NCI-H2227 treated with DMSO at 0.1 percent for 48 hours (cell line): Measurements from ENCODE around the gene OR1K1.
A peak's percentile ranks its signal among the peaks of the same experiment; 100 is the strongest.
"Not testable (repeated sequence)": the region's sequence is repeated elsewhere in the genome, so short reads cannot be mapped to it uniquely, and the experiment has no call there.

Experiments
- DNase-seq: peaks from one replicate; lab custom pipeline; 2025; lab: John Stamatoyannopoulos, UW

Gene OR1K1, protein sequence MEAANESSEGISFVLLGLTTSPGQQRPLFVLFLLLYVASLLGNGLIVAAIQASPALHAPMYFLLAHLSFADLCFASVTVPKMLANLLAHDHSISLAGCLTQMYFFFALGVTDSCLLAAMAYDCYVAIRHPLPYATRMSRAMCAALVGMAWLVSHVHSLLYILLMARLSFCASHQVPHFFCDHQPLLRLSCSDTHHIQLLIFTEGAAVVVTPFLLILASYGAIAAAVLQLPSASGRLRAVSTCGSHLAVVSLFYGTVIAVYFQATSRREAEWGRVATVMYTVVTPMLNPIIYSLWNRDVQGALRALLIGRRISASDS

GRCh38 chr9:122800066-122801060, at the start of gene OR1K1:
OR1K1 (plus strand) TSS chr9:122800123; CDS start chr9:122800123, 0 bp downstream.
- DNase-seq: no peak

- DNase-seq: no peak
Observed at GRCh38 chr9:122754825-122755224, 45.1 kb upstream of the OR1K1 start.

DNA sequence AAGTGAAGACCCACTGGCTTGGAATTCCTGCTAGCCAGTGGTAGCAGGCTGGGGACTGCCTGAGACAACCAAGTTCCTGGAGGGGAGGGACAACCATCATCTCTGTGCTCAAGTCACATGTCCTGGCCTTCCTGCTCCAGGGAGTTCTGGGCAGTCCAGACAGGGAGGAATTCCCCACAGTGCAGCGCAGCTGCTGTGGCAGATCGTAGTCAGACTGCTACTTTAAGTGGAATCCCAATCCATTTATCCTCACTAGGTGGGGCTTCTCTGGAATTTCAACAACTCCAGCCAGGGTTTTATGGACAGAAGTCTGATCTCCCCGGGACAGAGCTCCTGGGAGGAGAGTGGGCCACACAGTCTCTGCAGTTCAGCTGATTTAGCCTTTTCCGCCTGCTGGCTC, 32.1 kb upstream of the OR1K1 start:
- DNase-seq: no peak

- DNase-seq: no peak
Observed at GRCh38 chr9:122777052-122777451, 22.9 kb upstream of the OR1K1 start.

GRCh38 chr9:122777935-122778627, 21.8 kb upstream of the OR1K1 start:
- no peak for DNase-seq

- no peak for DNase-seq
Observed at GRCh38 chr9:122779181-122779580, 20.7 kb upstream of the OR1K1 start.

DNA sequence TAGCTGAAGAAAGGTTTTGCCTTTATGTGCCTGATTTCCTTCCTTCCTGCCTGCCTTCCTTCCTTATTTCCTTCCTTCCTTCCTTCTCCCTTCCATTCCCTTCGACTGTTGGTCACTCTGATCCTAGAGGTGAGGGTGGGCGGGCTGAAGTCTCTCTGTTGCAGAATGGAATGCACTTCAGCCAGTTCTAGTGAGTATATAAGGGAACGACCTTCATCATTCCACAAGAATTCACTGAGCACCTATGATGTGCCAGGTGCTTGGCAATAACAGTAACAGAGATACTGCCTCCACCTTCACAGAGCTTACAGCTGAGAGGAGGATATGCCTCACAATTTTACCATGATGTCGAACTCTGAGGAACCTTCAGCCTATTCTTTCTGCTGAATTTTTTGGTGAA, 19.9 kb upstream of the OR1K1 start:
- DNase-seq: no peak

DNA sequence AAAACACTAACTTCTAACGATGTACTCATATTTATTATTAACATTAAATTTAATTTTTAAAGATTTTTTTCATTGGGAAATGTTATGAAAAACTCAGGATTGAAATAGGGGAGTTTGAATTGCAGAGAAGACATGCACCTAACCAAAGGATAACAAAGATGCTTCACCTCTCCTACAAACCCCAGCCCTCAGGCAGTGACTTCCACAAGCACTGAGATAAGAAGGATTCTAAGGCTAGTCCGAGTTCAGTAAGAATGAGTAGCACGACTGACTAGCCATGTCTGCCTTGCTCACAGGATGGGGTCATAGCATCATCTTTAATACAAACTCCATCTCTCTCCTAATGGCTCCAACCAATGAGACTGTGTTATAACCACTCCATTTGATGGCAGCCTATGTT, 18.3 kb upstream of the OR1K1 start:
- no peak for DNase-seq

- DNase-seq: no peak
Observed at GRCh38 chr9:122785269-122785668, 14.7 kb upstream of the OR1K1 start.

GRCh38 chr9:122786338-122786737, 13.6 kb upstream of the OR1K1 start:
- no peak for DNase-seq

- no peak for DNase-seq
Observed at GRCh38 chr9:122788831-122789230, 11.1 kb upstream of the OR1K1 start, which contains the start of gene OR5C1. OR5C1 (plus strand) TSS chr9:122788933; CDS start chr9:122788933, 0 bp downstream.

DNA sequence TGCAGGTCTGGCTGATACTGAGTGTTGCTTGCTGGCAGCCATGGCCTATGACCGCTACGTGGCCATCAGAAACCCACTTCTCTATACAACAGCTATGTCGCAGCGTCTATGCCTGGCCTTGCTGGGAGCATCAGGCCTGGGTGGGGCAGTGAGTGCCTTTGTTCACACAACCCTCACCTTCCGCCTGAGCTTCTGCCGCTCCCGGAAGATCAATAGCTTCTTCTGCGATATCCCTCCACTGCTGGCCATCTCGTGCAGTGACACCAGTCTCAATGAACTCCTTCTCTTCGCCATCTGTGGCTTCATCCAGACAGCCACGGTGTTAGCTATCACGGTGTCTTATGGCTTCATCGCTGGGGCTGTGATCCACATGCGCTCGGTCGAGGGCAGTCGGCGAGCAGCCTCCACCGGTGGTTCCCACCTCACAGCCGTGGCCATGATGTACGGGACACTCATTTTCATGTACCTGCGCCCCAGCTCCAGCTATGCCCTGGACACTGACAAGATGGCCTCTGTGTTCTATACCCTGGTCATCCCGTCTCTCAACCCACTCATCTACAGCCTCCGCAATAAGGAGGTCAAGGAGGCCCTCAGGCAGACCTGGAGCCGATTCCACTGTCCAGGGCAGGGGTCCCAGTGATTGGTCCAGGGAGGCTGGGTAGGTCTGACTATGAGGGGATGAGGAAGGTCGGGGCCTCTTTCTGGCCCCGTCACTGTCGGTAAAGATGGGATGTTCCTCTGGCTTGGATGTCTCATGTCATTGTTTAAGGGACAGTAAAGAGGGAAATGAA, 10.5 kb upstream of the OR1K1 start:
- DNase-seq: no peak

DNA sequence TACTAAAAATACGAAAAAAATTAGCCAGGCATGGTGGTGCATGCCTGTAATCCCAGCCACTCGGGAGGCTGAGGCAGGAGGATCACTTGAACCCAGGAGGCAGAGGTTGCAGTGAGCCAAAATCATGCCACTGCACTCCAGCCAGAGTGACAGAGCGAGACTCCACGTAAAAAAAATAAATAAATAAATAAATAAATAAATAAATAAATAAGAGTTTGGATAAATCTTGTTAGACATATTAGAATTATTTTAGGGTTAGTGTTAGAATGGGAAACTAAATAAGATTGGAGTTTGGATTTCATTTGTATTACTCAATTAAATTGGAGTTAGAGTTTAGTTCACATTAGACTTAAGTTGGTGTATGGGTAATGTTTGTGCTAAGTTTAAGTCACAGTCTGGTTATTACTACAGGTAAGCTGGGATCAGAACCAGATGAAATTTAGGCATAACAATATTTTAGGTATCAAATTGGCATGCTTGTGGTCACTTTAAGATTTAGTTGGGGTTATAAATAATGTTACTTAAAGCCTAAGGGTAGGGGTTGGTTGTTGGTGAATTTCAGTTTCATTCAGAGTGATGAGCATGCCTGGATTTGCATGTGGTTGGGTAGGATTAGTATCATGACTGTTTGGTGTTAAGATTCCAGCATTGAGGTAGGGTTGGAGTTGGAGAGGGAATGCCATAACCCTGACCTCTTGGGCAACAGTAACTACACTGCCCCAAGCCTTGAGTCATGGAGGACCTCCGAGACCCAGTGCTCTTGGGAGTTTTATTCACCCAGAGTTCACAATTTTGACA, 7.9 kb upstream of the OR1K1 start:
- DNase-seq: no peak

- no peak for DNase-seq
Observed at GRCh38 chr9:122797316-122798063, 2.4 kb upstream of the OR1K1 start.

- DNase-seq: no peak
Observed at GRCh38 chr9:122806661-122807060, 6.7 kb downstream of the OR1K1 start.

GRCh38 chr9:122807271-122807900, 7.5 kb downstream of the OR1K1 start:
- DNase-seq: no peak

GRCh38 chr9:122808141-122808540, 8.2 kb downstream of the OR1K1 start:
- DNase-seq: no peak

- not testable (repeated sequence) for DNase-seq
Observed at GRCh38 chr9:122809261-122809660, 9.3 kb downstream of the OR1K1 start.

DNA sequence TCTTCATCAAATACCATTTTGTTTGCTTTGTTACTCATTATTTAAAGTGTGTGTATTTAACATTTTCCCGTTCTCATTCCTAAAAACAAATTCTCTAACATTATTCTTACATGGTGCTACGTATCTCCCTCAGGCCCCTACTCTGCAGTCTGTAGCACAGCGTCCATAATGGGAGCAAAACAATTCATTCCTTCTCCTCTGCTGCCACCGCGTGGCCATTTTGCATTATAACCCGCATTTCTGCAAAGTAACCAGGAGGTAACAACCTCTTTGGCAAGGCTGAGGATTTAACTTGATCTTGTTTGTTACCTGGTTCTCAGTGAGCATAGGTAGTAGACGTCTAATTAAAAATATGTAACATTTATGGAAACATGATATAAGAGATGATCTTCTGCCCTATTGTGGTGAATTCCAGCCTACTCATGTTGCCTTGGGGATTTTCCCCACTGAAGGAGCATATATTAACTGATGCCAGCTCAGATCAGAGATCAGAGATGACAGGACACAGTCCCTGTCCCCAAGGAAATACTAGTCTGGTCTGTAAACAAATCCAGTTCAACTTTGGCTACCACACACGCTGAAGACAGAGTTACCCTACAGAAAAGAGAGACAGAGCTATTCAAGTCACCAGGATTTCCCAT, 10.5 kb downstream of the OR1K1 start:
- peak; percentile 65 for DNase-seq
